GM18502 (cell line): Measurements from ENCODE around the gene MTHFR.

Experiments used
- ATAC-seq: cut with Tn5 transposase; IDR thresholded peaks from one replicate; pipeline ENCODE4 v1.9.1; 2021; ENCODE audit warnings: mild to moderate bottlenecking; ENCODE audit not compliant: unreplicated experiment, poor library complexity

MTHFR gene

DNA sequence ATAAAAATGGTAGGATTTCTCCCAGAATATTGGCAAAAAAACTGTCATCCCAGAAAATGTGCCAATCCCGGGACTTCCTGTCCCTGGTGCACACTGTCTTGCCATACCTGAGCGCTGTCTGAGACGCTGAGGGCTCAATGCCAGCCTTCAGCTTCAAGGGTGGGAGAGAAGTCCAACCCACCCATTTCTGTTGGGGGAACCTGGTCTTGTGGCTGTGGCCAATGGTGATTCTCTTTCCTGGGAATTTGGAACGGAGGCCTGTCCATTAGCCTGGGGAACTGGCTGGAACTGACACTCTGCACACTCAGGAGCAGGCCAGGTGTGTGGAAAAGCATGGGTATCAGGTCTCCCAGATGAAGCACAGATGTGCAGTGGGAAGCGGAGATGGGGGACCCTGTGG lies 6.7 kb downstream of the MTHFR start:
- no peak for ATAC-seq

- no peak for ATAC-seq
Measured at GRCh38 chr1:11797525-11798216, 8.1 kb downstream of the MTHFR start.

GRCh38 chr1:11796036-11796828 lies 9.5 kb downstream of the MTHFR start:
- no peak for ATAC-seq

- no peak for ATAC-seq
Measured at GRCh38 chr1:11795238-11795890, 10.4 kb downstream of the MTHFR start.

DNA sequence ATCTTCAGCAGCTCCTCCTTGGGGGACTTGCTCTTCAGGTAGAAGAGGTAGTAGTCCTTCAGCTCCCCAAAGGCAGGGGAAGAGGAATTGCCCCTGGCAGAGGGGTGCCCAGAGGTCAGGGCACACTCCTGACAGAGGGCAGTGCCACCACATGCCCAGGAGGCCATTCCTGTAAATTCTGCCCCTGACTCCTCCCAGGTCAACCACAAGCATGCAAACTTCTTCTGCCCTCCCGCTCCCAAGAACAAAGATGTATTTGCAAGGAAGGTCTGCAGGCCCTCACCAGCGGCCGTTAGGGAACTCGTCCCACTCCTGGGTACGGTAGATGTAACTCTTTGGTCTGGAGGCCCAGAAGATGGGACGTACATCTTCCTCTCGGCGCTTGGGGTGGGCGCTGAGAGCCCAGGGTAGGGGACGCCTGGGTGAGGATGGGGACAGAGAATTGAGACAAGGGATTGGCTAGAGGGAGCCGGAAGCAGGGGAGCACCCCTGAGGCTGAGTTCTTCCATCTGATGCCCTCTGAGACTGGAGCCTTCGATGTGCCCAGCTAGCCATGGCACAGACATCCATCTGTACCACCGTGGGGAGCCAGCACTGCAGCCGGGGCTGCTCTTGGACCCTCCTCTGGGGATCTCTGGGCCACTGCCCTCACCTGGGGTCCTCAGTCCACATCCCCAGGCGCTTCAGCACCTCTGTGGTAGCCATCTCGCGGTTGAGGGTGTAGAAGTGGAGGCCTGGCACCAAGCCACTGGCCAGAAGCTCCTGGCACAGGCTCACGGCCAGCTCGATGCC lies 11.1 kb downstream of the MTHFR start:
- ATAC-seq = no peak

DNA sequence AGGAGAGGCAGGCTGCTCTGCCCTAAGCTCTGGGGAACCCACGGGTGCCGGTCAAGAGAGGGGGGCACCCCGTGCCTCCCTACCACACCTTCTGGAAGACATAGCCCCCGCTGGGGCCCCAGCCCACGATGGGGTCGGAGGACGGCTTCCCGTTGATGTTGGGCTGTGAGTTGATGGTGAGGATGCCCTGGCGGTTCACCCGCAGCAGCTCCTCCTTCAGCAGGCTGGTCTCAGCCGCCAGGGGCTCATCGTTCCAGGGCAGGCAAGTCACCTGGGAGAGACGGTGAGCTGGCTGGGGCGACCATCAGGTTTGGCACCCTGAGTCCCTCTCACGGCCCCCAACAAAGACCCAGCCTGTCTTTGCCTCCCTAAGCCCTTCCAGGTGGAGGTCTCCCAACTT lies 11.9 kb downstream of the MTHFR start:
- no peak for ATAC-seq

DNA sequence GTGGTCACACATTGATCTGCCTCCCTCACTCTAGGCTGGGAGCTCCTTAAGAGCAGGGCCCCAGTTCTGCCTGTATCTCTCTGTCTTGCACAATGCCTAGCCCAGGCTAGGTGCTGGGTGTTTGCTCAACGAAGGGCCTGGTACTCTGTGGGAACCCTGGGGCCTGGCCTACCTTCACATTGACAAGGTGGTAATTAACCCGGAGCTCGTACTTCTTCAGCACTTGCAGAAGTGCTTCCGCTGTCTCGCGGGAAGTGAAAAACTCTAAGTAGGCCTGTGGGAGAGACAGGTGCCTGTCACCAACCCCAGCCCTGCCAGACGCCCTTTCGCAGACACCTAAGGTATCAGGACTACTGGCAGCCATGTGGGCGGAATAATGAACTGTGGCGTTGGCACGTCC lies 13.7 kb downstream of the MTHFR start:
- ATAC-seq = no peak

DNA sequence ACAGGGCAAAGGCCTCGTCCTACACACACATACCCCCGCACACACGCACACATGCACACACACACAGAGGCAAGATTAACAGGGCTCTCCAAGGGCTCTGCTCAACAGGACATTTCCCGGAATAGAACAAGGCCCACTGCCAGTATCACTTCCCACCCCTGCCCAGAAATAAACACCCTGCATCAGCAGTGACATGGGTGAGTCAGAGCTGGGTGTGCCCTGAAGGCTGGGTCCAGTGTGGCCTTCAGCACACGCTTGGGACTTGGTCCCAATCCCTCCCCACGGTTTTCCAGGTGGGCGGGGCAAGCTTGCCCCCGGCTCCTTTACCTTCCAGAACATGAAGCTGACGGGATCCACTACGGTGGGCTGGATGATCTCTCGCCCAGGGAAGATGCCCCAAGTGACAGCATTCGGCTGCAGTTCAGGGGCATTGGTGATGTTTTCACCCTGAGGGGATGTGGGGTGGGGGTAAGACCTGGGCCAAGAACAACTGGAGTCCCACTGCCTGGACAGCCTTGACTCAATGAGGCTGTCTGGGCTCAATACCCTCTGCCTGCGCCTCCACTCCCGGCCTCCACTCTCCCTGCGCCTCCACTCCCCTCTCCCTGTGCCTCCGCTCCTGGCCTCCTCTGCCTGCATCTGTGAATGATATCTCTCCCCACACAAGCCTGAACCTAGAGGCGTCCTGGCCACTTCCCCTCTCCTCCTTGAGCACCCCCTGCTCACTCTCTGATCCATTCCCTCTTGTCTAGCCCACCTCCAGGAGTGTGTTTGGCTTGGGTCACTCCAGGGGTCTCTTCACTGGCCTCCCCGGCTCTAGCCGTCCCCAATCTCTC lies 14.7 kb downstream of the MTHFR start:
- ATAC-seq = no peak

- ATAC-seq = no peak
Measured at GRCh38 chr1:11790101-11790879, 15.5 kb downstream of the MTHFR start.

DNA sequence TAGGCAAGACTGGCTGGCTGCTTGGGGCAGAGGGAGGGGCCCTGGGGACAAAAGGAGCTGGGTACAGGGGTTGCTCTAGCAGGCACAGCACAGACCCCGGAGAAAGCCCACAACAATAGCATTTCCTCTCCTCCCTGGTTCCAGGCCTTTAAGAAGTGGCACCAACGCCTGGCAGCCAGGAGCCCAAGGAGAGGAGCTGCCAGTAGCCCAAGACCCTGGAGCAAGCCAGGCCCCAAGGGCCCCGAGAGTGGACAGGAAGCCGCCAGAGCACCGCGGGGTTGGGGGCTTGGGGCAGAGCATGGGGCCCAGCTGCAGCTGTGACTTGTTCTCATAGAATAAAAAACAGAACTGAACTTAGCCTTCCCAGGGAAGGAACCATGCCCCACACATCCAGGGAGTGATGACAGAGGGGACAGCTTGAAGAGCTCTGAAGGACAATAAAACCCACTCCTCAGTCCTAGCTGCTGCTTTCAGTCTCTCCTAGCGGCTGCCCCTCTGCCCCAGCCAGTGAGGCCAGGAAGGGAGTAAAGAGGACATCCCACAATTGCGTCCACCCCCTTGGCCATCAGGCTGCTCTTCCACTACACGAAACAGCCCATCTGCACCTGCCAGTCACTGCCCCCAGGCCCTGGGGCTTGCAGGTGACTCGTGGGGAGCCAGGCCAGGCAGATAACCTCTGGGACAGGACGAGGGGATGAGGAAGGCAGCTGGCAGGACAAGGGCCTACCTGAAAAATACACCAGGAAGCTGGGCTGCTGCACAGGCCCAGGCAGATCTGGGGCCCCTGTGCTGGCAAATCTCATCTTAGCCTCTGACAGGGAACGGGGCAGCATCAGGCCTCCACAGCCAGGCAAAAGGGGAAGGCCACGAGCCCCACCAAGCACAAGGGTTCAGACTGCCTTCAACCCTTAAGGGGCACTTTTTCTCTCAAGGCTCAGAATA lies 16.4 kb downstream of the MTHFR start:
- no peak for ATAC-seq

DNA sequence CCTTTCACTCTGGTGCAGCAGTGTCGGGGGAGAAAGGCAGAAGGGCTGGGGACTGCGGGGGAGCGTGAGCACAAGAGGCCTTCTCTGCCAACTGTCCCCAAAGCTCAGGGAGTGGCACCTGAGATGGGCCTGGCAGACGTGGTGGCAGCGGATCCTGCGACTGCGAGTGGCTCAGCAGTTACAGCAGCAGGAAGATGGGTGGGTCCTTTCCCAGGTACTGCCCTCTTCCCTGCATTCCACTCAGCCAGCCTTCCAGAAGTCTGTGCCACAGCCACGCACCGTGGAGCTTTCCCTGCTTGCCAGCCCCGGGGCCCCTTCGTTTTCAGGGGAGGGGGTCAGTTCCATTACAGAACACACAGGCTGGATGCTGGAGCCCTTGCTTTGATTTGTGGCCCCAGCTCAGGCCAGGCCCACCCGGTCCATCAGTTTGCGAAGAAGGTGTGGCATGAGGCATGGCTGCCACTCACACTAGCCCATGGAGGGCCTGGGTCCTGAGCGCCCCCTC lies 17.2 kb downstream of the MTHFR start:
- no peak for ATAC-seq

GRCh38 chr1:11787804-11788436 lies 17.8 kb downstream of the MTHFR start:
- ATAC-seq = no peak

DNA sequence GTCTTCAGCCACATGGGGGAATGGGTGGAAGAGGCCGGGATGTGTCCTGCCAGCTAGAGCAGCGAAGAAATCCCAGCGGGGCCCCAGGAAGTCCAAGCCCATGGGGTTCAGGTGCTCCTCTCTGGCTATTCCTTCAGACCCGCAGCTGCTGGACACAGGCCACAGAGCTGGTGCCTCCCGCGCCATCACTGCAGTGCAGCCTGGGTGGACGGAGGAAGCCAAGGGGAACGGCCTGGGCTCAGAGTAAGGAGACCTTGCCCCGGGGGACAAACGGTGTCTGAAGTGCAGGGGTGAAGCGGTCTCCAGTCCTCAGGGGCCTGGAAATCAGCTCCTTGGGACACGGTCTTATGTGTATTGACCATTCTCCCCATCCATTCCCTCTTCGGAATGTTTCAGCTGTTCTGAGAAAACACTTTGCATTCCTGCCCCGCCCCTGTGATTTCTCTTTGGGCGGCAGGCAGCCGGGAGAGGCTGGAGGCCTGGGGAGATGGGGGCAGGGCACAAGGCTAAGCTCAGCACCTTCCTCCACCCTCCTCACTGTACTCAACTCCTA lies 18.4 kb downstream of the MTHFR start:
- ATAC-seq = no peak

DNA sequence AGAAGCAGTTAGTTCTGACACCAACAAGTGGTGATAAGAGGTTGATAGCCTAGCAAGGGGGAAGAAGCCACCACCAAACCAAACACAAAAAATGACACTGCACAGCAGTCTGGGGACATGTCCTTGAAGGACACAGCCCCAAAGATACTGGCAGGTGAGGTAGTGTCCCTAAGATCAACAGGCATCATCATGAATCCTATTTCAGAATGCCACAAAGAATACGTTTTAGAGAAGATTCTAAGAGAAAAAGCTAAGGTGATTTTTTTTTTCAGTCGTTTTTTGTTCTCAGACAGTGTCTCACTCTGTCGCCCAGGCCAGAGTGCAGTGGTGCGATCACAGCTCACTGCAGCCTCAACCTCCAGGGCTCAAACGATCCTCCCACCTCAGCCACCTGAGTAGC lies 19.6 kb downstream of the MTHFR start:
- no peak for ATAC-seq

DNA sequence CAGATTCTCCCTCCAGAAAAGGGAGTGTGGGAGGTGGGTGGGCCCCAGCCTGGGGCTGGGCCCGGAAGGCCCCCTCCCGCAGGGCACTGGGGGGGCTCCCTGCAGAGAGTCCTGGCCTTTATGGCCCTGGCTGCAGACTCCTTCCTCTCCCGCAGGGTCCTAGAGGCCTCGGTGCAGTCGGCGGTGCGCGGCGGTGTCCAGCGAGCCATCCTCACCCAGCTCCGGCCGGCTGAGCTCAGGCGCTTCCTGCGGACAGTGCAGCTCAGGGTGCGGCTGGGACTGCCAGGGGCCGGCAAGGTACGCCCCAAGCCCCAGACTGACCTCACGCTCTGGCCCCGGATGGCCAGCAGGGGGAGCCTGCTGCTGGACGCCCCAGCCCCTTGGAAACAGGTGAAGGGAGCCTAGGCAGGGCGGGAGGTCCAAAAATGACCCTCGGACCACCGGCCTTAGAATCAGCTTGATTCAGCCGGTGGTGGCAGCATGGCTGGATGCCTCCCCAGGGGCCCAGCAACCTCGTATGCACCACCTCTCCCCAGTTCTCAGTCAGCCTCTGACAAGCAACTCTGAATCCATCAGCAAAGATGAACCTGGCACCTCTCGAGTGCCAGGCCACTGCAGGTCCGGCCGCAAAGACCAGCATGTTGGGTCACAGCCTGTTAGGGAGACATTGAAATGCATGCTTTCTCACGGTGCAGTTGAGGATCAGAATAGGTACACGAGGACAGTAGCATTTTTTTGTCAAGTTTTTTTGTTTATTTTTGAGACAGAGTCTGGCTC lies 20.6 kb downstream of the MTHFR start:
- no peak for ATAC-seq

DNA sequence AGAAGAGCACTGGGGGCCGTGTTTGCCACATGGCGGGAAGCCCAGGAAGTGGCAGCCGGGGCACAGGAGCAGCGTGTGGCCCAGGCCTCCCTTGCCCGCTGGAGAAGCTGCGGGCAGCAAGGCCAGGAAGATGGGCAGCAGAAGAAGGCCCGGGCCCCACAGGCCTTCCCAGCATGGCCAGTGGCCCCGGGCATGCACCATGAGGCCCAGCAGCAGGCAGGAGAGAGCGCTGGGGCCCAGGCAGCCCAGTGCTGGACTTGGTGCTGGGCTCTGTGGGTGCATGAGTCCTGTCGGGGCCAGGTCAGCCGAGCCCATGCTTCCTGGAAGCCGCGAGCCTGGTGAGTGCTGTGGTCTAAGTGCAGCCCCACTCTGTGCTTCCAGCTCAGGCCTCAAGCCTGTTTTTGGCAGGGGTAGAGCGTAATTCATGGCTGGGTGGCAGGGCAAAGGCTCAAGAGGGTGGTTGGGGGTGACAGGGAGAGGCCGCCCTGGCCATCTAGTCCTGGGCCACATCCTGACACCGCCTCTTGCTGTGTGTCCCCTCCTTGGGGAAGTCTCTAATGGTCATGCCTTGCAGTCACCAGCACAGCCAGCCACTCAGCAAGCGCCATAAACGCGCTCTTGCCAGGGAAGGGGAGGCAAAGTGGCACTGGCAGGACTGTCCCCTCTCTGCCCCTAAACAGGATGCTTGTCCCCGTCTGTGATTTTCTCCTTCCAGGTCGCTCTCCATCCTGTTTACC lies 21.3 kb downstream of the MTHFR start:
- no peak for ATAC-seq
